Hematopoietic multipotent progenitor cell treated with erythropoietin and hydrocortisone succinate and interleukin-3 and kit ligand, for 6 days (in vitro differentiated cells): ENCODE data around the gene TTLL8.

Experiments
- DNase-seq: peaks from one replicate; pipeline ENCODE4 v3.0.0-alpha.2; 2015

The TTLL8 gene

GRCh38 chr22:49979587-49980264, 78.4 kb downstream of the TTLL8 start:
- DNase-seq: peak; percentile 86

- DNase-seq: no peak
These were observed 80.5 kb downstream of the TTLL8 start for GRCh38 chr22:49977578-49977977.

GRCh38 chr22:49976439-49977175, 81.5 kb downstream of the TTLL8 start:
- DNase-seq: no peak

- DNase-seq: no peak
These were observed 82.3 kb downstream of the TTLL8 start for GRCh38 chr22:49975543-49976389.

GRCh38 chr22:49973018-49973961, 84.8 kb downstream of the TTLL8 start:
- no peak for DNase-seq

DNA sequence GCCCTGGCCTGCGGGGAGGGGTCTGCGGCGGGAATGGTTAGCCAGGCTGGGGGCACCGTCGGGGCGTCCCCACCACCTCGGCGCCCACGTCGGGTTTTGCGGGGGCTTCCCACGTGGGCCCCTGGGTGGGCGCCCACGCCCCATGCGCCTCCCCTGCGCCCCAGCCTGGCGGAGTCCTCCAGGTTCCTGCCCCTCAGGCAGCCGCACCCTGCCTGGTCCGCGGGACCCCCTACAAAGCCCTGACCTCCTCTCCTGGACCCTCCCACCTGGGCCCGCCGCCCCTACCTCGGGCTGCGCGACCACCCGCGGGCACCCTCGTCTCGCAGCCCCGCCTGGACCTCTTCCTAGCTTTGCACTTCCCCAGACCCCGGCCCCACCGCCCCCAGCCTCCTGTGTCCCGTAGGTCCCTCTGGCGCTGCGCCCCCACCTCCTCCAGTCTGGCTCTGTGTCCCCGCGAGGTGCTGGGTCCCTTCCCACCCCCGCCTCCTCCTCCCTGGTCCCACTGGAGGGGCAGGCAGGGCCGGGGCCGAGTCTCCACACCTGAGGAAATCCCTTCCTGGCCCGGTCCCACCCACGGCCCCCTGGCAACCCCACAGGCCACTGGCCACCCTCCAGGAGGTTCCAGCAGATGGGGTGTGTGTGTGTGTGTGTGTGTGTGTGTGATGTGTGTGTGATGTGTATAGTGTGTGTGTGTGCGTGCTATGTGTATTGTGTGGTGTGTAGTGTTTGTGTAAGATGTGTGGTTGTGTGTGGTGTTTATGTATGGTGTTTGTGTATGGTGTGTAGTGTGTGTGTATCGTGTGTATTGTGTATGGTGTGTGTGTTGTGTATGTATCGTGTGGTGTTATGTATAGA, 85.7 kb downstream of the TTLL8 start:
- DNase-seq: no peak

DNA sequence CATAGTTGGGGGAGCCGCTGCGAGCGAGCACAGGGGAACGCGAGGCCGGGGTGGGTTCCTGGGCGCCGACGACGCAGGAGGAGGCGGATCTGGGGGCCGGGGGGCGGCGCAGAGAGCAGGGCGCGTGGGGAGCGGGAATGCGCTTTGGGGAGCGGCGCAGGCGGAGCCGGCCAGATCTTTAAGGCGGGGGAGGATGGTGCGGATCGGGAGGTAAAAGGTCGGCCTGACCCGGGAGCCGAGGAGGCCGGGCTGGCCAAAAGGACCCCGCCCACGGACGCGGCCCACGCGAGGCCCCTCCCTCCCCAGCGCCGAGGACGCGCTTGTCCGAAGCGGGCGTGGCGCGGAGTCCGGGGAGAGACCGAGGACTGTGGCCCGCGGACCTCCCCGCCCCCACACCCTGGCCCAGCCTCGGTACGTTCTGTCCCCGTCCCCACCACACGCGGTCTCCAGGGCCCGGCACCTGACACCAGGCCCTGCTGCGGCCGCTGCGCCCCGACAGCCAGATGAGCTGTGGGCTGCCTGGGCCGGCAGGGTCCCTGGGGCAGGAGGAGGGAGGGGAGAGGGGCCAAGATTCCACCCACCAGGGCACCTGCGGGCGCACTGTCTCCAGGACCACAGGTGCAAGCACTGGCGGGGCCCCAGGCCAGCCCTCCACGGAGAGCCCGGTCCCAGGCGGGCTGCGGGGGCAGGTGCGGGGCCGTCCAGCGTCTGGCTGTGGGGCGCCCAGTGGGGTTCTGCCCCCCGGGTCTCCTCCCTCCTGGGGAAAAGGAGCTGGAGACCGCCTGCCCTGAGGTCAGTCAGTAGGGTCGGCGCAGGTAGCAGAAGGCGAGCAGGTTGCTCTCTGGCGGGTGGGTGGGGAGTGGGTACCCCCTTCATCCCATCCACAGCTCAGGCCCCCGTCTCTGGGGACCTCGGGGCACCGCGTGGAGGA, 86.6 kb downstream of the TTLL8 start:
- peak; percentile 72 for DNase-seq

- DNase-seq: peak; percentile 98
These were observed 87.4 kb downstream of the TTLL8 start for GRCh38 chr22:49970528-49971231.

DNA sequence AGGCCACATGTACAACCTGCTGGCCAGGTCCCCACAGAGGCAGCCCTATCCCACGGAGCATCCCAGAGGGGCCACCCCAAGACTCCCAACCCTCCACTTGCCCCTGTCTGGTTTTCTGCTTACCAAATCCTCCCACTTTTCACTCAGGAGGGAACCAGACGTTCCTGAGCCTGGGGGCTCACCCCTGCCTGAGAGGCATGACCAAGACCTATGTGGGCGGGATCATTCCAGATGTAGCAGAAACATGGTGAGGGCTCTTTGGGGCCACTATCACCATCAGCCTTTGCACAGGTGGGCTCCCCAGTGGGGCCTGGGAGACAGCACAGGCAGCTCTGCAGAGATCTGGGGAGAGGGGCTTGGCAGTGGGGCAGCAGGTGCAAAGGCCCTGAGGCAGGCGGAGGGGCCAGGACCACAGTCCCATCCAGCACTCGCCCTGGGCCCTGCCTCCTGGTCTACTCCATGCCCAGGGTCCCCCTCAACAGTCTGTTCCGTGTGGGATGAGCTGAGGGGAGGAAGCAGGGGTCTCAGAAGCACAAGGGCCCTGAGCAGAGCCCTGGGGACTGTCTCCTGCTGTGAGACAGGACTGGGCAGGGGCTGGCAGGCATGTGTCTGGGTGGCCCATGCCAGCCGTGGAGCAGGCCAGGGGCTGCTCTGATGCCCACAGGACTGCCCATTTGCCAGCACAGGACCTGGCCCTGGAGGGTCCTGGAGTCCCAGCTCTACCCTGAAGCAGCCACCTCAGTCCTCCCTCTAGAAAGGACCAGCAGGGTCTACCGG, 88.2 kb downstream of the TTLL8 start:
- DNase-seq: no peak

GRCh38 chr22:49968831-49969661, 89.1 kb downstream of the TTLL8 start:
- DNase-seq: no peak
